Measurements from ENCODE around the gene KHSRP. TPM values are rescaled to one million over a fixed set of nuclear protein-coding genes. Genes with fewer than 3 reads are reported as not detected.

Gene KHSRP
- total RNA-seq, 4 donors from 2014 or later = 92.9 to 141 (median 118) TPM

DNA sequence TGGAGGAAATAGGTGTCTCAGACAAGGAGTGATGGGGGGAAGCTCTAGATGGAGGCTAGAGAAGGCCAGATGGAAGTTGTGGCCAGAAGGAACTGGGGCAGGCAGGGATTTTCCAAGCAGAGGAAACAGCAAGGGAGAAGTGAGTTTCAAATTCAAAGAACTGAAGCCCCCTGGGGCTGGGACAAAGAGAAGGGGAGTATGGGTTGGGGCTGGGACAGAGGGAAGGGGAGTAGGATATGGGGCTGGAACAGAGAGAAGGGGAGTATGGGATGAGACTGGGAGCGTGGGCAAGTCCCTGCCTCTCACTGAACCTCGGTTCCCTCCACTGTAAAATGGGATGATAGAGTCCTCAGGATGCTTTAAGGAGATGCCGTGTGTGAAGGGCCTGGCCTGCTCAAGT lies 29.8 kb downstream of the KHSRP start:
- H3K9me3 ChIP-seq = no peaks in the 10 kb centered on the region
- intact Hi-C loops (cut with DNase I) = no loop called here
- no peak for DNase-seq
- H3K4me1 ChIP-seq = peaks cover 8 to 9% of the 10 kb centered on the region in 2 donors
- WGBS, 2 donors = 72 to 78% methylated on average over 3 of the region's 3 CpGs
- H3K4me3 ChIP-seq (replicated peaks in 1 of 3) = no peak overlapping the region
- H3K27ac ChIP-seq = no peak overlapping the region
- peaks cover 0 to 3% of the 10 kb centered on the region in 2 donors for H3K36me3 ChIP-seq
- H3K27me3 ChIP-seq = no peaks in the 10 kb centered on the region
- TF ChIP-seq CTCF (IDR thresholded peaks at IDR 0.05) (no peak), POLR2A (IDR thresholded peaks at IDR 0.05) (no peak)

DNA sequence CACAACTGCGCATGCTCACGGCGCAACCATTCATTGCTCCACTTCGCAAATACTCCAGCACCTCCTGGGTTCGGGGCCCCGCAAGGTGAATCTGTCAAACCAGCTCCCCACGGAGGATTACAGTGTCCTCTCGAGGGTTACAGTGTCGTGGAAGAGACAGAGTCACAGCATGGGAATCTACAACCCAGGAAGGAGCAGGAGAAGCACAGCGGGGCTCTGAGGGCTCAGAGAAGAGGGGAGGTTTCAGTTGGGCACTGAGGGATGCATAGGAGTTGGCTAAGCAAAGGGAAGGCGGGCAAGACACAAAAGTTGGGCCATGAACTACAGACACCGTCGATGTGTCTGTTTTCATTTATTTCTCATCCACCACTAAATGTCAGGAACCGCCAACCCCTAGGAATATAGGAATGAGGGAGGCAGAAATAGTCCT lies 30.6 kb downstream of the KHSRP start:
- 26 to 44% methylated on average over 7 to 14 of the region's 14 CpGs for WGBS, 2 donors
- intact Hi-C loops (cut with DNase I) = no loop called here

GRCh38 chr19:6393074-6393982 lies 31.3 kb downstream of the KHSRP start, which contains the start of gene GTF2F1:
Gene GTF2F1, minus strand, starts transcription at chr19:6393164. Its CDS starts 169 bp downstream, at chr19:6392995.
- peak; percentile 91 for DNase-seq
- intact Hi-C loops (cut with DNase I) = no loop called here
- Histone ChIP-seq H3K27ac (peak within 1 kb of the TSS; percentile 89 to 99 (median 90)), H3K4me3 (replicated peaks in 1 of 3) (peak within 1 kb of the TSS; percentile 64 to 83 (median 69)), H3K36me3 (peaks cover 8 to 18% of the 10 kb centered on the region in 2 donors), H3K9me3 (no peaks in the 10 kb centered on the region), H3K4me1 (peaks cover 8 to 9% of the 10 kb centered on the region in 2 donors), H3K27me3 (no peaks in the 10 kb centered on the region)
- peak; percentile 25 to 54 for TF ChIP-seq POLR2A (IDR thresholded peaks at IDR 0.05)
- peak in 2 of 6 experiments; percentile 15 to 18 for TF ChIP-seq CTCF (IDR thresholded peaks at IDR 0.05)
- 1% methylated on average over 22 to 25 of the region's 69 CpGs for WGBS, 2 donors

More for the DNA sequence above, 30.6 kb downstream of the KHSRP start:
- no peaks in the 10 kb centered on the region for H3K9me3 ChIP-seq
- H3K27ac ChIP-seq = peak overlapping the region; percentile 89 to 99 (median 90)
- peaks cover 1 to 11% of the 10 kb centered on the region in 2 donors for H3K36me3 ChIP-seq
- no peaks in the 10 kb centered on the region for H3K27me3 ChIP-seq
- no peak for DNase-seq
- H3K4me1 ChIP-seq = peaks cover 8 to 9% of the 10 kb centered on the region in 2 donors
- TF ChIP-seq POLR2A (IDR thresholded peaks at IDR 0.05) (no peak), CTCF (IDR thresholded peaks at IDR 0.05) (no peak)
- H3K4me3 ChIP-seq (replicated peaks in 1 of 3) = peak overlapping the region; percentile 64 to 83 (median 69)

DNA sequence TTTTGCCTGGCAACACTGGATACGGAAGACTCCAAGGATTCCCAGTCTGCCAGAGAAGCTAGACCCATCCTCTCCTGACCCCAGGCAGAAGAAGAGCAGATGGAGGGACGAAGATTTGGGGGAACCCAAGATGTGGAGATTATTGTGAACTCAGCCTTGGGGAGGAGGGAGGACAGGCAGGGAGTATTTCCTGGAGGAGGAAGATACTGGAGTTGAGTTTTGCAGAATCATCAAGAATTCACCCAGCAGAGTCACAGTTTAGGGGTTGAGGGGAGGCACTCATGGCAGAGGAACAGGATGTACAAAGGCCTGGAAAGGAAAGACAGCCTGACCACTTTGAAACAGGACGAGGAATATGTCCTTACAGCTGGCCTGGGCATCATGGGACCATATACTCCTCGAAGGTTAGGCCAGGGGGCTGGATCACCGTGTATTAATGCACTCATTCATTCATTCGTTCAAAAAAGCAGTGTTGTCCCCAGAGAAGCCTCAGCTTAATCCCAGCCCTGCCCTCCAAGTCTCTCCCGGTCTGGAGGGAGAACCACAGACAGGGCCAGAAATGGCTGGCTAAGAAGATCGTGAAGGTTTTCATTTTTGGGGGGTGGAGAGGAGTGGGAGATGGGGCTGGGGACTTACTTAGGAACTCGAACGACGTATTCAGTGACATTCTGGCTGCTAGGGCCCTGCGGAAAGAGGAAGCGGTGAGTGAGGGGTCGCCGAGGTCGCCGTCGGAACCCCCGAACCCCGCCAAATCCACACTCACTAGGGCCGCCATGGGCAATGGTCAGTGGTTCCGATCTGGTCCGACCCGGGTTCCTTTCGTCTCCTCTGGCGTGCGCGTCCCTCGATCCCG lies 32.2 kb downstream of the KHSRP start:
- 15 to 34% methylated on average over 8 to 15 of the region's 30 CpGs for WGBS, 2 donors
- Histone ChIP-seq H3K36me3 (peaks cover 17 to 27% of the 10 kb centered on the region in 2 donors), H3K27ac (peak overlapping the region; percentile 89 to 99 (median 90)), H3K4me1 (peaks cover 8 to 9% of the 10 kb centered on the region in 2 donors), H3K4me3 (replicated peaks in 1 of 3) (peak overlapping the region; percentile 64 to 83 (median 69)), H3K9me3 (no peaks in the 10 kb centered on the region), H3K27me3 (no peaks in the 10 kb centered on the region)
- no peak for DNase-seq
- TF ChIP-seq CTCF (IDR thresholded peaks at IDR 0.05) = no peak
- intact Hi-C loops (cut with DNase I) = no loop called here

Data from thyroid gland (tissue), 4 donors.